ACC112 (cell line): ENCODE results near the gene CREB5.
"Not testable (repeated sequence)": the region's sequence is repeated elsewhere in the genome, so short reads cannot be mapped to it uniquely, and the experiment has no call there.

Source experiments
- H2AFZ ChIP-seq: fragments of 200-600 bp; sonication (generic); one replicate; pipeline ENCODE4 v1.6.0; 2017; ENCODE audit warnings: antibody characterized with exemption, low read length; ENCODE audit not compliant: unreplicated experiment
- H3K27ac ChIP-seq: fragments of 200-600 bp; sonication (generic); 2 replicates; pipeline ENCODE4 v1.5.1; 2014; ENCODE audit warnings: low read depth, mild to moderate bottlenecking, antibody characterized with exemption, low read length, moderate library complexity
- H3K27me3 ChIP-seq: fragments of 200-600 bp; sonication (generic); 2 replicates; pipeline ENCODE4 v1.6.1; 2014; ENCODE audit warnings: mild to moderate bottlenecking, antibody characterized with exemption, low read length, moderate library complexity, mixed read lengths; ENCODE audit not compliant: insufficient read depth
- H3K36me3 ChIP-seq: fragments of 200-600 bp; sonication (generic); 2 replicates; pipeline ENCODE4 v1.6.1; 2016; ENCODE audit warnings: mild to moderate bottlenecking, antibody characterized with exemption, low read length, moderate library complexity, mixed read lengths; ENCODE audit not compliant: insufficient read depth
- H3K4me1 ChIP-seq: fragments of 200-600 bp; sonication (generic); one replicate; pipeline ENCODE4 v1.6.1; 2016; ENCODE audit warnings: low read length, mixed read lengths; ENCODE audit not compliant: insufficient read depth, unreplicated experiment, control insufficient read depth
- H3K4me3 ChIP-seq: fragments of 200-600 bp; sonication (generic); 2 replicates; pipeline ENCODE4 v1.5.1; 2014; ENCODE audit warnings: mild to moderate bottlenecking, low read depth, low read length
- H3K79me2 ChIP-seq: fragments of 200-600 bp; sonication (generic); one replicate; pipeline ENCODE4 v1.6.0; 2016; ENCODE audit warnings: low read length; ENCODE audit not compliant: control insufficient read depth, unreplicated experiment, insufficient read depth

The CREB5 gene

DNA sequence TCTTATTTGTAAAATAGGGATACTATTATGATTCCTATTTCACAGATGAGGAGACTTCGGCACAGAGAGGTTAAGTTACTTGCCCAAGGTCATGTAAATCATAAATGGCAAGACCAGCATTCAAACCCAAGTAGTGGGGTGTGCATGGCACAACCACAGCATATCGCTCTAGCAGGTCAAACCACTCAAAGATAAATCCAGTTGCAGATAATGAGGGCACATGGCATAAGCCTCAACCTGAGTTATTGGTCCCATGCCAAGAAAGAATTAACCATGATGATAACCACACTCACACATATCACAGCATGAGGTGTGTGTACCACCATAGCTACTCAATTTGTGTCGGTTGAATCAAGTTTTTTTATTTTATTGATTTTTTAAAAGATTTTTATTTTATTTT lies 180.5 kb downstream of the CREB5 start:
- no peaks in the 10 kb centered on the region for H3K27me3 ChIP-seq
- no peaks in the 10 kb centered on the region for H3K79me2 ChIP-seq
- H2AFZ ChIP-seq, result no peak overlapping the region
- H3K4me3 ChIP-seq, result no peak overlapping the region
- H3K4me1 ChIP-seq, result peaks cover 3% of the 10 kb centered on the region
- H3K36me3 ChIP-seq, result no peaks in the 10 kb centered on the region
- H3K27ac ChIP-seq, result no peak overlapping the region

DNA sequence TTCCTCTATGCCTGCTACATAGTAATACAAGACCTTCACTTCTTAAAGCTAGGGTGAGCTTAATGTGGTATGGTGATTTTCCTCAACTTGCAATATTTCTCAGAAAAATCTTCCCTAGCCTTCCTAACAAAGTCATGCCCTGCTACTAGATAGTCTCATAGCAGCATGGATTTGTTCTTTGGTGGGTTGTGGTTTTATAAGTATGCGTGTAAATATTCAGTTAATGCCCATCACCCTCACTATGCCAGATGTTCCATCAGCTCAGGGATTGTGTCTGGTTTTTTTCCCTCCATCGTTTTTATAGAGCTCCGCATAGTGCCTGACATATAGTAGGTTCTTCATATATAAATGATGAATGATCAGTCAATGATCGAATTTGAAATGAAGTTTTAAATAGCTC lies 182.8 kb downstream of the CREB5 start:
- Histone ChIP-seq H3K4me1 (peaks cover 3% of the 10 kb centered on the region), H2AFZ (no peak overlapping the region), H3K79me2 (no peaks in the 10 kb centered on the region), H3K27me3 (peaks cover 4% of the 10 kb centered on the region; the same call in 1 of the 2 replicates), H3K27ac (no peak overlapping the region), H3K4me3 (no peak overlapping the region), H3K36me3 (no peaks in the 10 kb centered on the region)

- peaks cover 3% of the 10 kb centered on the region for H3K4me1 ChIP-seq
- no peak overlapping the region for H3K4me3 ChIP-seq
- H3K27ac ChIP-seq, result no peak overlapping the region
- no peaks in the 10 kb centered on the region for H3K79me2 ChIP-seq
- H3K36me3 ChIP-seq, result no peaks in the 10 kb centered on the region
- peaks cover 9% of the 10 kb centered on the region for H3K27me3 ChIP-seq
- H2AFZ ChIP-seq, result no peak overlapping the region
These were observed 183.5 kb downstream of the CREB5 start for GRCh38 chr7:28595801-28596200.

- no peak overlapping the region for H3K4me3 ChIP-seq
- no peaks in the 10 kb centered on the region for H3K36me3 ChIP-seq
- H2AFZ ChIP-seq, result no peak overlapping the region
- H3K27me3 ChIP-seq, result peaks cover 13% of the 10 kb centered on the region
- H3K79me2 ChIP-seq, result no peaks in the 10 kb centered on the region
- no peak overlapping the region for H3K27ac ChIP-seq
- peaks cover 3% of the 10 kb centered on the region for H3K4me1 ChIP-seq
These were observed 184.1 kb downstream of the CREB5 start for GRCh38 chr7:28596245-28596935.

- Histone ChIP-seq H3K79me2 (no peaks in the 10 kb centered on the region), H3K4me1 (peaks cover 3% of the 10 kb centered on the region), H2AFZ (no peak overlapping the region), H3K27me3 (peaks cover 13% of the 10 kb centered on the region), H3K27ac (no peak overlapping the region), H3K4me3 (no peak overlapping the region), H3K36me3 (no peaks in the 10 kb centered on the region)
These were observed 185.0 kb downstream of the CREB5 start for GRCh38 chr7:28597284-28597683.

GRCh38 chr7:28598037-28598436 lies 185.7 kb downstream of the CREB5 start:
- not testable (repeated sequence) for H3K27ac ChIP-seq, H3K79me2 ChIP-seq, H2AFZ ChIP-seq, H3K36me3 ChIP-seq, H3K4me1 ChIP-seq, H3K4me3 ChIP-seq
- peaks cover 13% of the 10 kb centered on the region for H3K27me3 ChIP-seq

GRCh38 chr7:28598586-28598985 lies 186.3 kb downstream of the CREB5 start:
- H3K27ac ChIP-seq, result no peak overlapping the region
- H3K27me3 ChIP-seq, result peaks cover 13% of the 10 kb centered on the region
- H3K4me3 ChIP-seq, result no peak overlapping the region
- H3K36me3 ChIP-seq, result no peaks in the 10 kb centered on the region
- H3K79me2 ChIP-seq, result no peaks in the 10 kb centered on the region
- peaks cover 3% of the 10 kb centered on the region for H3K4me1 ChIP-seq
- no peak overlapping the region for H2AFZ ChIP-seq

- peaks cover 3% of the 10 kb centered on the region for H3K4me1 ChIP-seq
- H3K36me3 ChIP-seq, result no peaks in the 10 kb centered on the region
- no peak overlapping the region for H3K4me3 ChIP-seq
- peaks cover 13% of the 10 kb centered on the region for H3K27me3 ChIP-seq
- no peak overlapping the region for H3K27ac ChIP-seq
- H2AFZ ChIP-seq, result no peak overlapping the region
- H3K79me2 ChIP-seq, result no peaks in the 10 kb centered on the region
These were observed 187.1 kb downstream of the CREB5 start for GRCh38 chr7:28599411-28599810.

DNA sequence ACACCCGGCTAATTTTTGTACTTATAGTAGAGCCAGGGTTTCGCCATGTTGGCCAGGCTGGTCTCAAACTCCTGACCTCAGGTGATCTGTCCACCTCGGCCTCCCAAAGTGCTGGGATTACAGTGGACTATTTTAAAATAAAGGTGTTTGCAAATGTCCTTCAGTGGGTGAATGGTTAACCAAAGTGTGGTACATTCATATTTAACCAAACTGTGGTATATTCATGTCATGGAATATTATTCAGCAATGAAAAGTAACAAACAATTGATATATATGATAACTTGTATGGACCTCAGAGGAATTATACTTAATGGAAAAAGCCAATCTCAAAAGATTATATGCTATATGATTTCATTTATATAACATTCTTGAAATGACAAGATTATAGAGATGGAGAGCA lies 190.0 kb downstream of the CREB5 start:
- Histone ChIP-seq H3K27me3 (peaks cover 20% of the 10 kb centered on the region), H3K36me3 (no peaks in the 10 kb centered on the region), H2AFZ (no peak overlapping the region), H3K27ac (no peak overlapping the region), H3K4me1 (no peaks in the 10 kb centered on the region), H3K79me2 (no peaks in the 10 kb centered on the region), H3K4me3 (no peak overlapping the region)

GRCh38 chr7:28605427-28606085 lies 193.2 kb downstream of the CREB5 start:
- Histone ChIP-seq H2AFZ (no peak overlapping the region), H3K27ac (no peak overlapping the region), H3K27me3 (peaks cover 16% of the 10 kb centered on the region), H3K4me3 (no peak overlapping the region), H3K4me1 (peaks cover 8% of the 10 kb centered on the region), H3K79me2 (no peaks in the 10 kb centered on the region), H3K36me3 (no peaks in the 10 kb centered on the region)

GRCh38 chr7:28606421-28606820 lies 194.1 kb downstream of the CREB5 start:
- no peak overlapping the region for H3K27ac ChIP-seq
- H3K4me3 ChIP-seq, result no peak overlapping the region
- H2AFZ ChIP-seq, result no peak overlapping the region
- H3K4me1 ChIP-seq, result peaks cover 8% of the 10 kb centered on the region
- H3K79me2 ChIP-seq, result no peaks in the 10 kb centered on the region
- H3K36me3 ChIP-seq, result no peaks in the 10 kb centered on the region
- peaks cover 10% of the 10 kb centered on the region; the same call in 1 of the 2 replicates for H3K27me3 ChIP-seq
